COLO829 (cell line): Measurements from ENCODE around the gene DMBT1.
A peak's percentile ranks its signal among the peaks of the same experiment; 100 is the strongest.

Source experiments
- DNase-seq: peaks from one replicate; pipeline ENCODE4 v3.0.0; 2012; ENCODE audit warnings: low spot score

The DMBT1 gene

GRCh38 chr10:122647383-122647968 is 86.9 kb downstream of the DMBT1 start:
- DNase-seq: no peak

GRCh38 chr10:122648599-122649428 is 88.3 kb downstream of the DMBT1 start:
- DNase-seq: peak; percentile 15

GRCh38 chr10:122649903-122650302 is 89.3 kb downstream of the DMBT1 start:
- DNase-seq: no peak

- no peak for DNase-seq
These were observed 89.8 kb downstream of the DMBT1 start for GRCh38 chr10:122650331-122650730.

- no peak for DNase-seq
These were observed 95.2 kb downstream of the DMBT1 start for GRCh38 chr10:122655524-122656307.

- no peak for DNase-seq
These were observed 95.8 kb downstream of the DMBT1 start for GRCh38 chr10:122656308-122656705.

GRCh38 chr10:122656741-122657140 is 96.2 kb downstream of the DMBT1 start:
- DNase-seq: no peak

- no peak for DNase-seq
These were observed 96.7 kb downstream of the DMBT1 start for GRCh38 chr10:122657255-122657654.

- no peak for DNase-seq
These were observed 97.2 kb downstream of the DMBT1 start for GRCh38 chr10:122657729-122658128.

- DNase-seq: no peak
These were observed 97.9 kb downstream of the DMBT1 start for GRCh38 chr10:122658356-122659049.

GRCh38 chr10:122659126-122659525 is 98.6 kb downstream of the DMBT1 start:
- no peak for DNase-seq

GRCh38 chr10:122659651-122660050 is 99.1 kb downstream of the DMBT1 start:
- no peak for DNase-seq

- no peak for DNase-seq
These were observed 100.1 kb downstream of the DMBT1 start for GRCh38 chr10:122660696-122661095.

GRCh38 chr10:122662231-122662630 is 101.7 kb downstream of the DMBT1 start:
- no peak for DNase-seq

- DNase-seq: no peak
These were observed 103.1 kb downstream of the DMBT1 start for GRCh38 chr10:122663516-122664130.

GRCh38 chr10:122664501-122664900 is 103.9 kb downstream of the DMBT1 start:
- DNase-seq: no peak

- DNase-seq: no peak
These were observed 104.8 kb downstream of the DMBT1 start for GRCh38 chr10:122665329-122665860.

GRCh38 chr10:122665946-122666345 is 105.4 kb downstream of the DMBT1 start:
- no peak for DNase-seq

GRCh38 chr10:122669045-122669444 is 108.5 kb downstream of the DMBT1 start:
- no peak for DNase-seq

GRCh38 chr10:122669842-122670241 is 109.3 kb downstream of the DMBT1 start:
- DNase-seq: no peak

GRCh38 chr10:122671355-122671754 is 110.8 kb downstream of the DMBT1 start:
- DNase-seq: no peak

GRCh38 chr10:122672655-122673054 is 112.1 kb downstream of the DMBT1 start:
- no peak for DNase-seq
